GM18498 (cell line): ENCODE measurements around the gene OR52B4.
"Not testable (repeated sequence)": the region's sequence is repeated elsewhere in the genome, so short reads cannot be mapped to it uniquely, and the experiment has no call there.

Source experiments
- ATAC-seq: cut with Tn5 transposase; IDR thresholded peaks from one replicate; pipeline ENCODE4 v1.9.1; 2021; ENCODE audit warnings: mild to moderate bottlenecking, moderate library complexity; ENCODE audit not compliant: unreplicated experiment

Gene OR52B4

GRCh38 chr11:4368286-4368685 lies at the start of gene OR52B4:
Gene OR52B4, minus strand, starts transcription at chr11:4368386. Its CDS starts 91 bp downstream, at chr11:4368295.
- no peak for ATAC-seq

DNA sequence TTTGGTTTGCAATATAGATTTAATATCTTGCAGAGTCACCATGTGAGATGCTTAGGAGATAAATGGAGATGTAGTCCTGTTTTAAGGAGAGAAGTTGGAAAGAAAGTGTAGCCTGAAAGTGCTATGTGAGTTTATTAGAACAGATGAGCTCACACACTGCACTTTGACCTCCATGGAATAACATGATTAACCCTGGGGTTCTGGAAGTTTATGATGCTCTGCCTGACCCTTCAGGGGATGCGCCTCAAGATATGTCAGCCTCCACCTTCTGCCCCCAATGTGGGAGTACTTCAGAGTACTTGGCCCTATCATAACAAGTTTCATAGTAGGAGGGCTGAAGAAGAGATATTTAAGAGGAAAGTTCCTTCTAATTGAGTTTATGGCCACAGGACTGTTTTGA lies 48.6 kb upstream of the OR52B4 start:
- ATAC-seq = no peak

DNA sequence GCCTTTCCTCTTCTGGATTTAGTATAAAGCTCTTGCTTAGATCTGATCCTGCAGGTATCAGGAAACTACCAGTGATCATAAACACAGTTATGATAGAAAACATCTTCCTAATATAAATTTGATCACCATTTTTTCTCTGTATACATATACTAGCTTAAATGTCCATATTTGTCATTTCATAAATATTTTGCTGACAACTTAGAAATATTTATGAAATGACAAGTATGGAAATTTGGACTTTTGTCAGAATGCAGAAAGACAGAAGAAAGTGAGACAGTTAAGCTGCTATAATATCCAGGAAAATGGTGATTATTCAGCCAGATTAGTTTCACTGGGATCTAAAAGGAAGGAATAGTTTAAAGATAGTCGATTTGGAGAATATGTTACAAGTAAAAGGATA lies 48.1 kb upstream of the OR52B4 start:
- no peak for ATAC-seq

DNA sequence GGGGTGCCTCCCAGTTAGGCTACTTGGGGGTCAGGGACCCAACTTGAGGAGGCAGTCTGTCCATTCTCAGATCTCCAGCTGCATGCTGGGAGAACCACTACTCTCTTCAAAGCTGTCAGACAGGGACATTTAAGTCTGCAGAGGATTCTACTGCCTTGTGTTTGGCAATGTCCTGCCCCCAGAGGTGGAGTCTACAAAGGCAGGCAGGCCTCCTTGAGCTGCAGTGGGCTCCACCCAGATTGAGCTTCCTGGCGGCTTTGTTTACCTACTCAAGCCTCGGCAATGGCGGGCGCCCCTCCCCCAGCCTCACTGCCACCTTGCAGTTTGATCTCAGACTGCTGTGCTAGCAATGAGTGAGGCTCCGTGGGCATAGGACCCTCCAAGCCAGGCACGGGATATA lies 38.0 kb upstream of the OR52B4 start:
- ATAC-seq = not testable (repeated sequence)

- ATAC-seq = peak; percentile 18
Measured at GRCh38 chr11:4393858-4394223, 25.7 kb upstream of the OR52B4 start.

DNA sequence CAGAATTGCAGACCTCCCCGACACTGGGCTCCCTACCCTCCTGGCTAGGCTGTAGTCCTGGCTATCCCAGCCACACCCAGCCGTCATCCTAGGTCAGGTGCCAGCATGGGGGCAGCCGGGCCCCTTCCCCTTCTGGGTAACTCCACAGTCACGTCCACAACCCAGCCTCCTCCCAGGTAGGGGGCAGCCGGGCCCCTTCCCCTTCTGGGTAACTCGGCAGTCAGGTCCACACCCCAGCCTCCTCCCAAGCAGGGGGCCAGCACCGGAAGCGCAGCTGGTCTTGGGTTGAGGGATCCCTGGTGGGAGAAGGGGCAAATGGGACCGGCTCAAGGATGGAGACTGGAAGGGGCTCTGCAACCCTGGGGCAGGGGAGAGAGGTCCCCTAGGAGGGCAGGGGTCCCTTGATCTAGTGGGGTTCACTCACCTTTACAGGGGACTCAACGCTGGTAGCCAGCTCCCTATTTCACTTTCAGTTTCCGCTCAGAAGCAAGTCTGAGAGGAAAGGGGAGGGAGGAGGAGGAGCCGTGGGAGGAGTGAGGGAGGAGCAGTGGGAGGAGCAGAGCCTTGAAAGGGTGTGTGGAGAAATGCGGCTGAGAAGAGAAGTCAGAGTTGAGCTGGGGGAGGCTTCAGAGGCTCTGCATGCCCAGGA lies 25.1 kb upstream of the OR52B4 start, which contains the start of gene TRIM21:
TRIM21 (minus strand) TSS at position 494 of the 649 bp plus-strand sequence. CDS start 3,293 bp downstream, outside the sequence.
- peak; percentile 100 for ATAC-seq

DNA sequence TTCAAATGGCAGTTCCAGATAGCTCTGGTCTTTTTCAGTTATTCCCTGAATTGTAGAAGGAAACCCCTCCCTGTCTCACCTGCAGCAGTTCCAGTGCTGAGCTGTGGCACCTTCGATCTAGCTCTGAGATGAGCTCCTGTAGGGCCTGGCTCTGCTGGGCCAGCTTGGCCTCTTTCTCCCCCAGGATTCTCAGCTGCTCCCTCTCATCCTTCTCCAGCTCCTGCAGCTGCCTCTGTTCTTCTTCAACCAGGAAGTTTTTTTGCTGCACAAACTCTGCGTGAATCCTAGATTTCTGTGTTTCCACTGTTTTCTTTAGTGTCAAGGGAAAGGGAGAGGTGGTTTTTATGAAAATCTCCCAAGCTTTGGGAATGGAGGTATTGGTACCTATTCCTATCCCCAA lies 20.0 kb upstream of the OR52B4 start:
- no peak for ATAC-seq

DNA sequence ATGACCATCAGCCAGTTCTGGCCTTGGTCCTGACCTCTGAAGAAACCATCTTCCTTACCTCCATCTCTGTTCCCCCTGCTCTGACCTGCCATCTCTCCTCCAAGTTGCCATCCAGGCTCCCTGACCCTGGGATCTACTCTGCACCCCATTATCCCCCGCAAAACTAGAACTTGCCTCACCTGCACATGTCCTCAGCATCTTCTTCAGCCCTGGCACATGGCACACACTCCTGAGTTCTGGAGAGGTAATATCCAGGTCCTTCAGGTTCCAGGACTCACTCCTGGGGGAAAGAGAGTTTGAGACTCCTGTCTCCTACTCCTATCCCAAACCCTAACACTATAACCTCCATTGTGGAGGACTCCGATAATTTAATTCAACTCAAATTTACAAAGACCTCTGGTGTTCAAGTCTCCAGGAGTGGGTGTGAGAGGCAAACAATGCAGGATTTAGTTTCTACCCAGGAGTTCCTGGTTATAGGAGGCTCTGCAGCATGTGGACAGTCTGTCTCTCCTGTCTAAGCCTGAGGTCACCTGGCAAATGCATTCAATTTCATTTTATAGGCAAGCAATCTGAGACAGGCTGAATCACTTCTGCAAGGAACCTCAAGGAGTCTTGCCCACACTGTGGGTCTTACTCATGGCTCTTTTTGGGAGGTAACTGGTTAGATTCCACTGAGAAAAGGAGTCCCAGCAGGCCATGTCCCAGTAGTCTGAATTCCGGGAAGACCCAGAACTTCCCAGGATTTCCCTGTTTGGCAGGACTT lies 18.0 kb upstream of the OR52B4 start:
- ATAC-seq = no peak

DNA sequence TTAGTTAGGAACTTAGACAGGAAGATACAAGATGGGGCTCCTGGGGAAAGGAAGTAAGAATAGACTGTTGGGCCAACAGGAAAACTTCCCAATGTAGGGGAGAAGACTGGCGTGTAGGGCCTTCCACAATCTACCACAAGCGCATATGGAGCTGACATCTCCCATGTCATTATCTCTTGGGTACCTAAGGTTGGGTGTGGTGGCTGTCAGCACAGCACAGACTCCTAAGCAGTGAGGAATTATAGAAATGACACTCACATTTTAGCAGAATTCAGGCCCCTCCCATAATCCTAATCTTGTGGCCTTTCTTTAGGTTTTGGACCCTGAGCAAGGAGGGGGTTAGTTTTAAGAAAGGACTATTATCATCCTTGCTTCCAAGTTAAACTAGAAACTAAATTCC lies 13.7 kb upstream of the OR52B4 start:
- no peak for ATAC-seq

GRCh38 chr11:4375431-4376140 lies 7.4 kb upstream of the OR52B4 start:
- ATAC-seq = no peak

GRCh38 chr11:4370166-4370565 lies 2.0 kb upstream of the OR52B4 start:
- no peak for ATAC-seq

GRCh38 chr11:4348142-4348541 lies 20.0 kb downstream of the OR52B4 start:
- not testable (repeated sequence) for ATAC-seq

- not testable (repeated sequence) for ATAC-seq
Measured at GRCh38 chr11:4345366-4345765, 22.8 kb downstream of the OR52B4 start.

- ATAC-seq = not testable (repeated sequence)
Measured at GRCh38 chr11:4334356-4334755, 33.8 kb downstream of the OR52B4 start.
